GM18861 (cell line): ENCODE results near the gene TMEM41B.
A peak's percentile ranks its signal among the peaks of the same experiment; 100 is the strongest.
"Not testable (repeated sequence)": the region's sequence is repeated elsewhere in the genome, so short reads cannot be mapped to it uniquely, and the experiment has no call there.

ENCODE experiments used
- ATAC-seq: cut with Tn5 transposase; IDR thresholded peaks from one replicate; pipeline ENCODE4 v1.9.1; 2021; ENCODE audit not compliant: unreplicated experiment

The TMEM41B gene

GRCh38 chr11:9314291-9315077 is at the start of gene TMEM41B:
Gene TMEM41B (minus strand): TSS chr11:9314593. CDS start chr11:9314441, 152 bp downstream.
- peak; percentile 89 for ATAC-seq

GRCh38 chr11:9362393-9362863 is 48.0 kb upstream of the TMEM41B start:
- ATAC-seq: no peak

- not testable (repeated sequence) for ATAC-seq
Observed at GRCh38 chr11:9360862-9361622, 46.6 kb upstream of the TMEM41B start.

GRCh38 chr11:9357041-9357440 is 42.6 kb upstream of the TMEM41B start:
- no peak for ATAC-seq

GRCh38 chr11:9351321-9351881 is 37.0 kb upstream of the TMEM41B start:
- no peak for ATAC-seq

GRCh38 chr11:9347779-9348178 is 33.4 kb upstream of the TMEM41B start:
- not testable (repeated sequence) for ATAC-seq

- ATAC-seq: no peak
Observed at GRCh38 chr11:9347100-9347499, 32.7 kb upstream of the TMEM41B start.

GRCh38 chr11:9344061-9344680 is 29.8 kb upstream of the TMEM41B start:
- no peak for ATAC-seq

GRCh38 chr11:9341638-9342178 is 27.3 kb upstream of the TMEM41B start:
- no peak for ATAC-seq

- no peak for ATAC-seq
Observed at GRCh38 chr11:9332655-9333054, 18.3 kb upstream of the TMEM41B start.

GRCh38 chr11:9330387-9331384 is 16.3 kb upstream of the TMEM41B start:
- ATAC-seq: no peak

GRCh38 chr11:9320047-9320446 is 5.7 kb upstream of the TMEM41B start:
- no peak for ATAC-seq

- ATAC-seq: not testable (repeated sequence)
Observed at GRCh38 chr11:9319377-9320001, 5.1 kb upstream of the TMEM41B start.

- ATAC-seq: not testable (repeated sequence)
Observed at GRCh38 chr11:9318442-9319376, 4.3 kb upstream of the TMEM41B start.

- ATAC-seq: no peak
Observed at GRCh38 chr11:9316334-9316733, 1.9 kb upstream of the TMEM41B start.

- no peak for ATAC-seq
Observed at GRCh38 chr11:9315078-9315688, 790 bp upstream of the TMEM41B start.

- ATAC-seq: no peak
Observed at GRCh38 chr11:9313648-9314290, 624 bp downstream of the TMEM41B start.
